ENCODE data around the gene BTF3.

The BTF3 gene

GRCh38 chr5:73525606-73526203, 27.5 kb downstream of the BTF3 start:
- no peak for DNase-seq

GRCh38 chr5:73528248-73528647, 30.0 kb downstream of the BTF3 start:
- DNase-seq: no peak

- no peak for DNase-seq
These were observed 30.8 kb downstream of the BTF3 start for GRCh38 chr5:73529081-73529480.

- peak; percentile 55 for DNase-seq
These were observed 33.1 kb downstream of the BTF3 start for GRCh38 chr5:73531356-73531755.

GRCh38 chr5:73532195-73532594, 34.0 kb downstream of the BTF3 start:
- DNase-seq: no peak

GRCh38 chr5:73534011-73534644, 35.9 kb downstream of the BTF3 start:
- no peak for DNase-seq

- DNase-seq: no peak
These were observed 36.7 kb downstream of the BTF3 start for GRCh38 chr5:73534971-73535370.

- DNase-seq: no peak
These were observed 41.5 kb downstream of the BTF3 start for GRCh38 chr5:73539730-73540129.

GRCh38 chr5:73540192-73540591, 42.0 kb downstream of the BTF3 start:
- DNase-seq: no peak

- no peak for DNase-seq
These were observed 43.8 kb downstream of the BTF3 start for GRCh38 chr5:73542020-73542419.

GRCh38 chr5:73544429-73545402, 46.5 kb downstream of the BTF3 start:
- no peak for DNase-seq

- DNase-seq: no peak
These were observed 47.1 kb downstream of the BTF3 start for GRCh38 chr5:73545403-73545779.

- DNase-seq: no peak
These were observed 51.8 kb downstream of the BTF3 start for GRCh38 chr5:73550016-73550415.

- DNase-seq: no peak
These were observed 54.4 kb downstream of the BTF3 start for GRCh38 chr5:73552642-73553041.
